SK-N-SH treated with all-trans-retinoic acid at 6 μM for 48 hours (cell line): Measurements from ENCODE around the gene ZNF500.

Source experiments
- ARNTL ChIP-seq: fragments of 450-650 bp; formaldehyde crosslinking; IDR thresholded peaks from 2 replicates; pipeline ENCODE4 v1.5.0; 2020; ENCODE audit warnings: low read depth, mild to moderate bottlenecking, moderate library complexity, borderline replicate concordance
- ESRRG ChIP-seq: fragments of 250-450 bp; sonication (Bioruptor Pico); IDR thresholded peaks from 2 replicates; pipeline ENCODE4 v1.6.1; 2021; ENCODE audit warnings: mild to moderate bottlenecking
- OSR1 ChIP-seq: fragments of 250-450 bp; sonication (Bioruptor Pico); IDR thresholded peaks from 2 replicates; pipeline ENCODE4 v1.8.0; 2022; ENCODE audit warnings: moderate library complexity, mild to moderate bottlenecking, inconsistent platforms
- PATZ1 ChIP-seq: fragments of 250-450 bp; sonication (Bioruptor Pico); IDR thresholded peaks from 2 replicates; pipeline ENCODE4 v1.8.0; 2020; ENCODE audit warnings: mild to moderate bottlenecking, moderate library complexity, borderline replicate concordance
- RARB ChIP-seq: fragments of 250-450 bp; sonication (Bioruptor Pico); IDR thresholded peaks from 2 replicates; pipeline ENCODE4 v1.8.0; 2021; ENCODE audit warnings: mild to moderate bottlenecking, moderate library complexity
- TCF4 ChIP-seq: fragments of 250-450 bp; sonication (Bioruptor Pico); IDR thresholded peaks from 2 replicates; pipeline ENCODE4 v1.8.0; 2021; ENCODE audit warnings: mild to moderate bottlenecking, moderate library complexity, borderline replicate concordance
- TOX ChIP-seq: fragments of 250-450 bp; sonication (Bioruptor Pico); IDR thresholded peaks from 2 replicates; pipeline ENCODE4 v1.8.0; 2021; ENCODE audit warnings: mild to moderate bottlenecking, moderate library complexity, borderline replicate concordance
- ZC3H10 ChIP-seq: fragments of 250-450 bp; sonication (Bioruptor Pico); IDR thresholded peaks from 2 replicates; pipeline ENCODE4 v1.5.1; 2021; ENCODE audit warnings: mild to moderate bottlenecking, moderate library complexity
- ZFP30 ChIP-seq: fragments of 450-650 bp; formaldehyde crosslinking; IDR thresholded peaks from 2 replicates; pipeline ENCODE4 v1.5.0; 2022; ENCODE audit warnings: mild to moderate bottlenecking, moderate library complexity
- ZNF8 ChIP-seq: fragments of 450-650 bp; formaldehyde crosslinking; IDR thresholded peaks from 2 replicates; pipeline ENCODE4 v1.5.0; 2020; ENCODE audit warnings: mild to moderate bottlenecking, moderate library complexity

GRCh38 chr16:4813251-4814003 lies 46.5 kb upstream of the ZNF500 start:
- TF ChIP-seq ZFP30 (CRISPR knock-in tag) (no peak), ARNTL (CRISPR knock-in tag) (no peak), OSR1 (CRISPR knock-in tag) (no peak), RARB (CRISPR knock-in tag) (no peak), ESRRG (CRISPR knock-in tag) (no peak), ZC3H10 (CRISPR knock-in tag) (no peak), PATZ1 (CRISPR knock-in tag) (no peak), ZNF8 (CRISPR knock-in tag) (no peak), TCF4 (CRISPR knock-in tag) (no peak), TOX (CRISPR knock-in tag) (no peak)
